ENCODE results near the gene DHTKD1. TPM values are rescaled to one million over a fixed set of nuclear protein-coding genes. Genes with fewer than 3 reads are reported as not detected.

The DHTKD1 gene
- total RNA-seq, 1 experiment from 2014 or later: 53.2 TPM

GRCh38 chr10:12130237-12130872, 61.6 kb downstream of the DHTKD1 start:
- Mint-ChIP-seq H3K27ac (no peak overlapping the region), H3K4me3 (peak overlapping the region; percentile 81 to 94), H3K27me3 (ENCODE audit: low read depth) (no peaks in the 10 kb centered on the region), H3K9me3 (peaks cover 0 to 5% of the 10 kb centered on the region in 2 experiments; a peak in 1 of 5 replicates), H3K36me3 (ENCODE audit: insufficient read depth in 1 of 3, low read depth in 3 of 3) (peaks cover 4 to 15% (median 11%) of the 10 kb centered on the region in 3 experiments), H3K4me1 (peaks cover 5 to 7% of the 10 kb centered on the region in 2 experiments)
- no peak overlapping the region for H3K9ac ChIP-seq (ENCODE audit: extremely low read depth, insufficient read length, low read length)
- no peak overlapping the region for H3K4ac ChIP-seq (ENCODE audit: low read depth, low read length)
- H3K4me2 ChIP-seq (ENCODE audit: insufficient read depth, insufficient read length, low read length): peak overlapping the region; percentile 95
- H3K79me1 ChIP-seq (ENCODE audit: insufficient read depth, low read depth, low read length, poor library complexity, severe bottlenecking): no peaks in the 10 kb centered on the region
- no CpG with 5 or more reads among the region's 11 CpGs for WGBS (ENCODE audit: extremely low coverage, insufficient read length, low lambda C conversion rate)
- H3K79me2 ChIP-seq (ENCODE audit: insufficient read depth, low read length): 0 out of 2 replicates have a peak, but pooled peaks cover 2% of the 10 kb centered on the region
- H3K23me2 ChIP-seq (ENCODE audit: insufficient read length, low read depth, low read length, poor library complexity, severe bottlenecking): peaks cover 4% of the 10 kb centered on the region
- H2AFZ ChIP-seq (ENCODE audit: low read length): no peak overlapping the region
- H4K20me1 ChIP-seq (ENCODE audit: control insufficient read depth, insufficient read depth, insufficient read length): no peaks in the 10 kb centered on the region
- peak; percentile 63 for TF ChIP-seq CTCF (conservative IDR thresholded peaks at IDR 0.05)
- H3K14ac ChIP-seq (ENCODE audit: insufficient read depth, low read length): no peak overlapping the region
- H2BK120ac ChIP-seq (ENCODE audit: low read depth, low read length, poor library complexity, severe bottlenecking): no peak overlapping the region
- no peaks in the 10 kb centered on the region for H3K4me1 ChIP-seq (ENCODE audit: insufficient read depth, low read length)
- no peak overlapping the region for H4K8ac ChIP-seq (replicated peaks; ENCODE audit: insufficient read length, low read depth, low read length)
- no peaks in the 10 kb centered on the region for H3K27me3 ChIP-seq (ENCODE audit: insufficient read depth, low read length)
- H3K27ac ChIP-seq (ENCODE audit: insufficient read length, low read depth, low read length): no peak overlapping the region
- H4K91ac ChIP-seq (ENCODE audit: insufficient read length, low read depth, low read length): no peak overlapping the region
- no peak overlapping the region for H3T11ph ChIP-seq (ENCODE audit: low read length)
- no peak overlapping the region for H3K56ac ChIP-seq (ENCODE audit: insufficient read length, low read depth, low read length)
- no peak overlapping the region for H3K23ac ChIP-seq (ENCODE audit: insufficient read length, low read depth, low read length)
- no peak overlapping the region for H2BK15ac ChIP-seq (ENCODE audit: low read depth, low read length)
- H4K5ac ChIP-seq (ENCODE audit: insufficient read length, low read depth, low read length): no peak overlapping the region
- H2AK5ac ChIP-seq (ENCODE audit: insufficient read length, low read length): no peak overlapping the region
- H2BK20ac ChIP-seq (ENCODE audit: low read depth, low read length, poor library complexity, severe bottlenecking): no peak overlapping the region
- no peak overlapping the region for H3K18ac ChIP-seq (ENCODE audit: insufficient read length, low read depth, low read length)
- peak; percentile 45 for DNase-seq
- no peak overlapping the region for H2BK12ac ChIP-seq (ENCODE audit: insufficient read length, low read depth, low read length)
- no peaks in the 10 kb centered on the region for H3K9me3 ChIP-seq (ENCODE audit: control insufficient read depth, low read depth, low read length)
- H2BK5ac ChIP-seq (ENCODE audit: insufficient read length, low read length): no peak overlapping the region
